Body of pancreas (tissue), 4 donors: ENCODE data around the gene IGFBP7. TPM values are rescaled to one million over a fixed set of nuclear protein-coding genes. Genes with fewer than 3 reads are reported as not detected.

Experiments used
- ATAC-seq: fragments of 150-250 bp; one replicate; pipeline ENCODE4 v1.9.1; 2016
- DNase-seq, 4 donors: peaks; one replicate each; pipeline ENCODE4 v3.0.0-alpha.2; 2019
- H3K27ac ChIP-seq, 4 donors: fragments of 200-600 bp; sonication (generic); 1 replicate in 3 of 4; 2 replicates in 1 of 4; pipeline versions ENCODE4 v1.5.1 to v1.6.1; 2016 to 2019; ENCODE audit warnings: mild to moderate bottlenecking in 1 of 4, mixed read lengths in 1 of 4, moderate library complexity in 1 of 4
- H3K27me3 ChIP-seq, 2 donors: fragments of 200-600 bp; sonication (generic); one replicate each; pipeline ENCODE4 v1.6.0; 2016; ENCODE audit warnings: mild to moderate bottlenecking in 1 of 2
- H3K36me3 ChIP-seq, 2 donors: fragments of 200-600 bp; sonication (generic); replicated peaks in 1 of 2; 2 replicates each; pipeline ENCODE4 v1.5.1; 2016; ENCODE audit warnings: low read depth in 2 of 2; ENCODE audit not compliant: insufficient read depth in 1 of 2
- H3K4me1 ChIP-seq: fragments of 200-600 bp; sonication (generic); one replicate; pipeline ENCODE4 v1.6.0; 2016
- H3K4me3 ChIP-seq, 2 donors: fragments of 200-600 bp; sonication (generic); 1 replicate in 1 of 2; 2 replicates in 1 of 2; pipeline ENCODE4 v1.5.1; 2016 to 2019
- H3K9me3 ChIP-seq, 3 donors: fragments of 200-600 bp; sonication (generic); 1 replicate in 2 of 3; 2 replicates in 1 of 3; pipeline ENCODE4 v1.5.1; 2016
- POLR2A ChIP-seq, 3 donors: fragments of 450-650 bp; IDR thresholded peaks; one replicate each; pipeline ENCODE4 v1.6.1; 2016; ENCODE audit warnings: antibody characterized with exemption in 3 of 3, mild to moderate bottlenecking in 2 of 3
- WGBS, 2 donors: methylation state at CpG; one replicate each; pipeline ENCODE4 v1.1.5; 2017; 5-methylcytosine and 5-hydroxymethylcytosine counted together
- intact Hi-C: fragments of 100-400 bp; cut with DNase I; formaldehyde crosslinking; loops from one replicate; pipeline ENCODE4 v1.15.1; 2023
- total RNA-seq, 2 donors: library from RNA; depleted of rRNA; stranded (reverse); fragments of >200 nt; gene quantifications; one replicate each; pipeline ENCODE4 v1.1.0, GENCODE V29; 2016
- TF ChIP-seq, protein P1 (sequence below), 7 experiments: fragments of 450-650 bp in 4 of 7; fragments of 200-600 bp in 3 of 7; sonication (generic) in 3 of 7; IDR thresholded peaks; one replicate each; pipeline ENCODE4 v1.5.1; 2016 to 2019; ENCODE audit warnings: antibody characterized with exemption in 7 of 7

Gene IGFBP7
- total RNA-seq, 2 donors from 2014 or later = 758 to 1,249 TPM

GRCh38 chr4:57117491-57117890 lies 7.3 kb upstream of the IGFBP7 start:
- Histone ChIP-seq H3K36me3 (no peaks in the 10 kb centered on the region), H3K27ac (no peak overlapping the region), H3K27me3 (no peaks in the 10 kb centered on the region), H3K9me3 (no peaks in the 10 kb centered on the region), H3K4me3 (no peak overlapping the region), H3K4me1 (no peaks in the 10 kb centered on the region)
- TF ChIP-seq, protein P1, sequence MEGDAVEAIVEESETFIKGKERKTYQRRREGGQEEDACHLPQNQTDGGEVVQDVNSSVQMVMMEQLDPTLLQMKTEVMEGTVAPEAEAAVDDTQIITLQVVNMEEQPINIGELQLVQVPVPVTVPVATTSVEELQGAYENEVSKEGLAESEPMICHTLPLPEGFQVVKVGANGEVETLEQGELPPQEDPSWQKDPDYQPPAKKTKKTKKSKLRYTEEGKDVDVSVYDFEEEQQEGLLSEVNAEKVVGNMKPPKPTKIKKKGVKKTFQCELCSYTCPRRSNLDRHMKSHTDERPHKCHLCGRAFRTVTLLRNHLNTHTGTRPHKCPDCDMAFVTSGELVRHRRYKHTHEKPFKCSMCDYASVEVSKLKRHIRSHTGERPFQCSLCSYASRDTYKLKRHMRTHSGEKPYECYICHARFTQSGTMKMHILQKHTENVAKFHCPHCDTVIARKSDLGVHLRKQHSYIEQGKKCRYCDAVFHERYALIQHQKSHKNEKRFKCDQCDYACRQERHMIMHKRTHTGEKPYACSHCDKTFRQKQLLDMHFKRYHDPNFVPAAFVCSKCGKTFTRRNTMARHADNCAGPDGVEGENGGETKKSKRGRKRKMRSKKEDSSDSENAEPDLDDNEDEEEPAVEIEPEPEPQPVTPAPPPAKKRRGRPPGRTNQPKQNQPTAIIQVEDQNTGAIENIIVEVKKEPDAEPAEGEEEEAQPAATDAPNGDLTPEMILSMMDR (IDR thresholded peaks at IDR 0.05) = no peak
- TF ChIP-seq POLR2A (IDR thresholded peaks at IDR 0.05) = no peak
- DNase-seq = no peak
- intact Hi-C loops = no loop called here
- ATAC-seq = no peak
- WGBS, 2 donors = 54 to 60% methylated on average over 2 of the region's 2 CpGs

- 59 to 75% methylated on average over 3 of the region's 3 CpGs for WGBS, 2 donors
- intact Hi-C loops = no loop called here
- no peak for ATAC-seq
These were observed 6.1 kb upstream of the IGFBP7 start for GRCh38 chr4:57116245-57116644.

GRCh38 chr4:57114973-57115372 lies 4.8 kb upstream of the IGFBP7 start:
- Histone ChIP-seq H3K9me3 (no peaks in the 10 kb centered on the region), H3K27me3 (peaks cover 0 to 6% of the 10 kb centered on the region in 2 donors), H3K27ac (no peak overlapping the region), H3K36me3 (no peaks in the 10 kb centered on the region), H3K4me3 (no peak overlapping the region), H3K4me1 (peaks cover 7% of the 10 kb centered on the region)
- TF ChIP-seq, protein P1 (IDR thresholded peaks at IDR 0.05) = no peak
- no peak for TF ChIP-seq POLR2A (IDR thresholded peaks at IDR 0.05)
- intact Hi-C loops = no loop called here
- ATAC-seq (no peak), DNase-seq (no peak)

More at GRCh38 chr4:57116245-57116644, 6.1 kb upstream of the IGFBP7 start:
- TF ChIP-seq POLR2A (IDR thresholded peaks at IDR 0.05) = no peak
- TF ChIP-seq, protein P1 (IDR thresholded peaks at IDR 0.05) = no peak
- Histone ChIP-seq H3K9me3 (no peaks in the 10 kb centered on the region), H3K27me3 (no peaks in the 10 kb centered on the region), H3K4me3 (no peak overlapping the region), H3K36me3 (no peaks in the 10 kb centered on the region), H3K4me1 (no peaks in the 10 kb centered on the region), H3K27ac (no peak overlapping the region)
- DNase-seq = no peak

- WGBS, 2 donors = 65 to 79% methylated on average over 6 of the region's 6 CpGs
- no peak for DNase-seq
- Histone ChIP-seq H3K27me3 (peaks cover 0 to 6% of the 10 kb centered on the region in 2 donors), H3K27ac (no peak overlapping the region), H3K36me3 (no peaks in the 10 kb centered on the region), H3K9me3 (no peaks in the 10 kb centered on the region), H3K4me3 (no peak overlapping the region), H3K4me1 (peaks cover 9% of the 10 kb centered on the region)
- TF ChIP-seq, protein P1 (IDR thresholded peaks at IDR 0.05) = no peak
- TF ChIP-seq POLR2A (IDR thresholded peaks at IDR 0.05) = no peak
- no peak for ATAC-seq
- intact Hi-C loops = no loop called here
These were observed 3.7 kb upstream of the IGFBP7 start for GRCh38 chr4:57113870-57114269.
